Neural cell (in vitro differentiated cells): Measurements from ENCODE around the gene RAB34.

ENCODE experiments used
- CTCF ChIP-seq: fragments of 450-650 bp; IDR thresholded peaks from 2 replicates; pipeline ENCODE4 v1.5.1; 2014; ENCODE audit warnings: antibody characterized with exemption, mild to moderate bottlenecking, moderate library complexity; ENCODE audit not compliant: poor library complexity, severe bottlenecking
- EP300 ChIP-seq: fragments of 450-650 bp; conservative IDR thresholded peaks from 2 replicates; pipeline ENCODE4 v1.6.1; 2014; ENCODE audit warnings: antibody characterized with exemption, mild to moderate bottlenecking, moderate library complexity; ENCODE audit not compliant: poor library complexity, severe bottlenecking
- EZH2 ChIP-seq: fragments of 200-600, 300-800 bp; shearing (Covaris generic), sonication (generic); IDR thresholded peaks from 2 replicates; pipeline ENCODE4 v1.6.1; 2014; ENCODE audit warnings: antibody characterized with exemption, low read length, borderline replicate concordance, mild to moderate bottlenecking; ENCODE audit not compliant: insufficient read depth, poor library complexity, severe bottlenecking
- POLR2AphosphoS5 ChIP-seq: IDR thresholded peaks from 2 replicates; pipeline ENCODE4 v1.6.1; 2012
- RAD21 ChIP-seq: fragments of 450-650 bp; conservative IDR thresholded peaks from 2 replicates; pipeline ENCODE4 v1.6.1; 2014; ENCODE audit warnings: antibody characterized with exemption, mild to moderate bottlenecking, moderate library complexity
- SMC3 ChIP-seq: fragments of 450-650 bp; conservative IDR thresholded peaks from 2 replicates; pipeline ENCODE4 v1.6.1; 2014; ENCODE audit warnings: antibody characterized with exemption, mild to moderate bottlenecking, moderate library complexity; ENCODE audit not compliant: poor library complexity
- TAF1 ChIP-seq: IDR thresholded peaks from 2 replicates; pipeline ENCODE4 v1.6.1; 2012; ENCODE audit warnings: low read depth

GRCh38 chr17:28746611-28747050, 29.0 kb upstream of the RAB34 start:
- TF ChIP-seq CTCF, result no peak
- TF ChIP-seq EP300, result no peak
- TF ChIP-seq TAF1, result no peak
- TF ChIP-seq EZH2, result no peak
- no peak for TF ChIP-seq POLR2AphosphoS5
- TF ChIP-seq SMC3, result no peak
- TF ChIP-seq RAD21, result no peak
